Measurements from ENCODE around the gene CACHD1. TPM values are rescaled to one million over a fixed set of nuclear protein-coding genes. Genes with fewer than 3 reads are reported as not detected.

The CACHD1 gene
- total and polyA plus RNA-seq, 2 of the 8 experiments (the other 6 are each of a cell fraction or from before 2014, with no cell fraction given) = 22.2 to 42.5 TPM

- TF ChIP-seq CHD7 (IDR thresholded peaks at IDR 0.05; ENCODE audit: insufficient replicate concordance, low read length) (no peak), BRCA1 (IDR thresholded peaks at IDR 0.05; ENCODE audit: low read depth, low read length) (no peak), POLR2A (IDR thresholded peaks at IDR 0.05; ENCODE audit: control extremely low read depth in 1 of 2, low read depth in 2 of 2, low read length in 2 of 2) (no peak)
These were observed 20.4 kb downstream of the CACHD1 start (continued) for GRCh38 chr1:64490213-64490818.

All from H1 (cell line).